GM10266 (cell line): ENCODE measurements around the gene IGSF23.

Experiments used
- DNase-seq: peaks from one replicate; pipeline ENCODE4 v3.0.0; 2012; ENCODE audit errors: extremely low spot score
- TF ChIP-seq, protein P1 (sequence below): IDR thresholded peaks from 2 replicates; pipeline ENCODE4 v1.5.1; 2012; ENCODE audit warnings: mild to moderate bottlenecking, low read depth; ENCODE audit not compliant: control insufficient read depth, insufficient read depth; ENCODE audit errors: missing control alignments

Gene IGSF23

DNA sequence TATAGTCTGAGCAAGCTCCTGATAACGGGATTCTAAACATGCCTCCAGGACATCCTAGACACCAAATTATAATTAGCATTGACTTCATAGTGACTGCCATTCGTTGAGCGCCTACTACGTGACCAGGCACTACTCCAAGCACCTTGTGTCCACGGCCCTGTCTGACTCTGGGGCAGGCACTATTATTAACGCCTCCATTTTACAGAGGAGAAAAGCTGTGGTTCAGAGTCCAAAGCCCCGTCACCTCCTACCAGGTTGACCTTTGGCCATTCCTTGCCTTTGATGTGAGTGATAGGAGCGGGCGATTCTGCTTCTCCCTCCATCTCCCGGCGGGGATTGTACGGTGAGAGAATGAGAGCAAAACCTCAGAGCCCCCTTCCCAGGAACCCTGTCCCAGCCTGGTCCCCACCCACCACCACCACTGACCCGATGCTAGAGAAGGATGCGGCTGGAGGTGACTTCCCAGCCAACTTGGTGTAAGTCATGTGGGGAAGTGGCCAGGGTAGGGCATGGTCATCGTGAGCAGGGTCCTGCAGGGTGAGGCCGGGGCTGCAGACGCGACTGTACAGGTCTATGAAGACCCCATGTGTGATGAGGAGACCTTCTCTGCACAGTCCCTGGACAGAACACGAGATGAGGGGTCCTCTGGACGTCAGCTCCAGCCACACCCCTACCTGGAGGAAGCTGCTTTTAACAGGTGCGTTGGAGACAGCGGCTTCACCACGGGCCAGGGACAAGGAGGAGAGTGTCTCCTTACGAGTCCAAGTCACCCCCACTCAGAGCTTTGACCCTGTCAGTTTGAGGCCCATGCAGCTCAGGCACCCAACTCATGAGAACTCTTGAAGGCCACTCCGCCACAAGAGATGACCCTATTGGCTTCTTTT, at the start of gene IGSF23:
IGSF23 (plus strand) TSS at position 269 of the 884 bp plus-strand sequence; CDS start at position 352, 83 bp downstream.
- DNase-seq = no peak
- TF ChIP-seq, protein P1, sequence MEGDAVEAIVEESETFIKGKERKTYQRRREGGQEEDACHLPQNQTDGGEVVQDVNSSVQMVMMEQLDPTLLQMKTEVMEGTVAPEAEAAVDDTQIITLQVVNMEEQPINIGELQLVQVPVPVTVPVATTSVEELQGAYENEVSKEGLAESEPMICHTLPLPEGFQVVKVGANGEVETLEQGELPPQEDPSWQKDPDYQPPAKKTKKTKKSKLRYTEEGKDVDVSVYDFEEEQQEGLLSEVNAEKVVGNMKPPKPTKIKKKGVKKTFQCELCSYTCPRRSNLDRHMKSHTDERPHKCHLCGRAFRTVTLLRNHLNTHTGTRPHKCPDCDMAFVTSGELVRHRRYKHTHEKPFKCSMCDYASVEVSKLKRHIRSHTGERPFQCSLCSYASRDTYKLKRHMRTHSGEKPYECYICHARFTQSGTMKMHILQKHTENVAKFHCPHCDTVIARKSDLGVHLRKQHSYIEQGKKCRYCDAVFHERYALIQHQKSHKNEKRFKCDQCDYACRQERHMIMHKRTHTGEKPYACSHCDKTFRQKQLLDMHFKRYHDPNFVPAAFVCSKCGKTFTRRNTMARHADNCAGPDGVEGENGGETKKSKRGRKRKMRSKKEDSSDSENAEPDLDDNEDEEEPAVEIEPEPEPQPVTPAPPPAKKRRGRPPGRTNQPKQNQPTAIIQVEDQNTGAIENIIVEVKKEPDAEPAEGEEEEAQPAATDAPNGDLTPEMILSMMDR = no peak

DNA sequence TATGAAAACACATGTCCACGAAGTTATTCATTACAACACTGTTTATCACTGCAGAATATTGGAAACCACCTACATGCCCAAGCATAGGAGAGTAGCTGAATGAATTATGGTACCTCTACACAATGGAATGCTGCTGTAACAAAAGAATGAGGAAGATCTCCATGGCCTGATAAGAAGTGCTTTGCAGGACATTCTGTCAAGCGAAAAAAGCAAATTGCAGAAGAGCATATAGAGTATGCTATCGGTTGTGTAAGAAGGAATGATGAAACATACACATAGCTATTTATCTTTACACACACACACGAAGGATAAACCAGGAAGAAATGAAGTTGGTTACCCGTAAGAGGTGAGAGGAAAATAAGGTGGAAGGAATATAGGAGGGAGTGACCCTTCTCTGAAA, 46.4 kb upstream of the IGSF23 start:
- DNase-seq = no peak
- TF ChIP-seq, protein P1 = no peak

- TF ChIP-seq, protein P1 = no peak
- no peak for DNase-seq
Observed at GRCh38 chr19:44567745-44568144, 45.6 kb upstream of the IGSF23 start.

DNA sequence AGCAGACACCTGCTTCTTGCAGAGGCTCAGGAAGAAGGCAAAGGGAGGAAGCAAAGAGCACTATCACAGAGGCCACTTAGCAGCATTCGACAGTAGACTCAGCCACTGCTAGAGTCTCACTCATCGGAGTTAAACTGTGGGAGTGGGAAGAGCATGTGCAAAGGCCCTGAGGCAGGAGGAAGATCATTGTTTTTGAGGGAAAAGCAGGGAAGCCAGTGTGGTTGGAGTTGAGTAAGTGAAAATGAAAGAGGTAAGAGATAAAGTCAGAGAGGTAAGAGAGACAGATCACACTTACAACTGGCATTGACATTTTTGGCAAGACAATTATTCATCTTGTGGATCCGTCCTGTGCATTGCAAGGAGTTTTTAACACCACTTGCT, 42.8 kb upstream of the IGSF23 start:
- TF ChIP-seq, protein P1 = no peak
- no peak for DNase-seq

- DNase-seq = peak; percentile 75
Observed at GRCh38 chr19:44570984-44571684, 42.2 kb upstream of the IGSF23 start.

GRCh38 chr19:44571830-44572580, 41.4 kb upstream of the IGSF23 start:
- TF ChIP-seq, protein P1 = no peak
- no peak for DNase-seq

More at GRCh38 chr19:44570984-44571684, 42.2 kb upstream of the IGSF23 start:
- TF ChIP-seq, protein P1 = peak; percentile 62
